Non-pigmented ciliary epithelial cell (primary cell): ENCODE measurements around the gene PPP1R12B.

Experiments used
- DNase-seq: peaks from one replicate; pipeline ENCODE4 v3.0.0-alpha.2; 2010; ENCODE audit warnings: low read depth

Gene PPP1R12B

GRCh38 chr1:202348509-202349205 is at the start of gene PPP1R12B:
TSS of gene PPP1R12B (plus strand) at chr1:202348699. CDS start at chr1:202348852, 153 bp downstream.
- DNase-seq: peak; percentile 96

- DNase-seq: no peak
Observed at GRCh38 chr1:202302166-202302565, 46.3 kb upstream of the PPP1R12B start.

- DNase-seq: no peak
Observed at GRCh38 chr1:202304375-202304774, 44.1 kb upstream of the PPP1R12B start.

- no peak for DNase-seq
Observed at GRCh38 chr1:202305168-202305567, 43.3 kb upstream of the PPP1R12B start.

GRCh38 chr1:202306535-202307345 is 41.8 kb upstream of the PPP1R12B start:
- no peak for DNase-seq

GRCh38 chr1:202310071-202310725 is 38.3 kb upstream of the PPP1R12B start:
- DNase-seq: no peak

GRCh38 chr1:202310746-202311145 is 37.8 kb upstream of the PPP1R12B start:
- DNase-seq: no peak

GRCh38 chr1:202311875-202312635 is 36.4 kb upstream of the PPP1R12B start:
- DNase-seq: no peak

- DNase-seq: no peak
Observed at GRCh38 chr1:202315576-202316168, 32.8 kb upstream of the PPP1R12B start.

- DNase-seq: no peak
Observed at GRCh38 chr1:202316186-202316585, 32.3 kb upstream of the PPP1R12B start.

GRCh38 chr1:202317941-202318925 is 30.3 kb upstream of the PPP1R12B start:
- no peak for DNase-seq

GRCh38 chr1:202319381-202320080 is 29.0 kb upstream of the PPP1R12B start:
- no peak for DNase-seq

GRCh38 chr1:202320081-202320405 is 28.5 kb upstream of the PPP1R12B start:
- DNase-seq: no peak

- DNase-seq: no peak
Observed at GRCh38 chr1:202323731-202324130, 24.8 kb upstream of the PPP1R12B start.

GRCh38 chr1:202324646-202325045 is 23.9 kb upstream of the PPP1R12B start:
- no peak for DNase-seq

GRCh38 chr1:202329891-202330290 is 18.6 kb upstream of the PPP1R12B start:
- no peak for DNase-seq

- no peak for DNase-seq
Observed at GRCh38 chr1:202333861-202334260, 14.6 kb upstream of the PPP1R12B start.

GRCh38 chr1:202343652-202344349 is 4.7 kb upstream of the PPP1R12B start:
- no peak for DNase-seq

GRCh38 chr1:202348005-202348508 is 442 bp upstream of the PPP1R12B start:
- no peak for DNase-seq
